PC-3 (cell line): ENCODE measurements around the gene LIPA.

Source experiments
- EZH2 ChIP-seq: fragments of 300-600 bp; sonication (generic); IDR thresholded peaks from one replicate; pipeline ENCODE4 v1.6.1; 2017; ENCODE audit warnings: antibody characterized with exemption, mild to moderate bottlenecking, low read length; ENCODE audit not compliant: unreplicated experiment
- EZH2phosphoT487 ChIP-seq: fragments of 300-600 bp; sonication (generic); IDR thresholded peaks from 2 replicates; pipeline ENCODE4 v1.6.1; 2018; ENCODE audit warnings: mild to moderate bottlenecking, antibody characterized with exemption, low read length, borderline replicate concordance
- TF ChIP-seq, protein P1 (sequence below): fragments of 300-600 bp; sonication (generic); conservative IDR thresholded peaks from 2 replicates; pipeline ENCODE4 v1.5.1; 2017; ENCODE audit warnings: antibody characterized with exemption, low read depth, mild to moderate bottlenecking, low read length

DNA sequence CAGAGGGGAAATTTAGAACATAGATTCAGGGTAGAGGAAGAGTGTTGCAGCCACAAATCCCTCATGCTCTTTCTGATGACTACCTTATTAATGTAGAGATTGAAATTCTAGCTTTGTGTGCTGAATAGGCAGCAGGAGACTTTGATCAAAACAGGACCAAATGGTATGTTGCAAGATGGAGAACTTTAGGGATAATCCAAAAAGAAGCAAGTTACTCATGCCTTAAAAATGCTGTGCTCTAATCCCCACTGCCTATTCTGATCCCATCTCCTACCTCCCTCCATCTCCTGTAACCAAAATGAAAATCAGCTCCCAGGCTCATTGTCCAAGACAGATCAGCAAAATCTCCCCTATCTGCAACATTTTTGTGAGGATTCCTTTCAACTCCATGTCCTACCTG is 75.8 kb downstream of the LIPA start:
- TF ChIP-seq, protein P1, sequence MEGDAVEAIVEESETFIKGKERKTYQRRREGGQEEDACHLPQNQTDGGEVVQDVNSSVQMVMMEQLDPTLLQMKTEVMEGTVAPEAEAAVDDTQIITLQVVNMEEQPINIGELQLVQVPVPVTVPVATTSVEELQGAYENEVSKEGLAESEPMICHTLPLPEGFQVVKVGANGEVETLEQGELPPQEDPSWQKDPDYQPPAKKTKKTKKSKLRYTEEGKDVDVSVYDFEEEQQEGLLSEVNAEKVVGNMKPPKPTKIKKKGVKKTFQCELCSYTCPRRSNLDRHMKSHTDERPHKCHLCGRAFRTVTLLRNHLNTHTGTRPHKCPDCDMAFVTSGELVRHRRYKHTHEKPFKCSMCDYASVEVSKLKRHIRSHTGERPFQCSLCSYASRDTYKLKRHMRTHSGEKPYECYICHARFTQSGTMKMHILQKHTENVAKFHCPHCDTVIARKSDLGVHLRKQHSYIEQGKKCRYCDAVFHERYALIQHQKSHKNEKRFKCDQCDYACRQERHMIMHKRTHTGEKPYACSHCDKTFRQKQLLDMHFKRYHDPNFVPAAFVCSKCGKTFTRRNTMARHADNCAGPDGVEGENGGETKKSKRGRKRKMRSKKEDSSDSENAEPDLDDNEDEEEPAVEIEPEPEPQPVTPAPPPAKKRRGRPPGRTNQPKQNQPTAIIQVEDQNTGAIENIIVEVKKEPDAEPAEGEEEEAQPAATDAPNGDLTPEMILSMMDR: no peak
- TF ChIP-seq EZH2 (no peak), EZH2phosphoT487 (no peak)
